Measurements from ENCODE around the gene ANO2. TPM values are rescaled to one million over a fixed set of nuclear protein-coding genes. Genes with fewer than 3 reads are reported as not detected.
"Not testable (repeated sequence)": the region's sequence is repeated elsewhere in the genome, so short reads cannot be mapped to it uniquely, and the experiment has no call there.

Gene ANO2
- total RNA-seq, 4 donors from 2014 or later: 1.4 to 3.3 (median 2.7) TPM; not detected in 1

DNA sequence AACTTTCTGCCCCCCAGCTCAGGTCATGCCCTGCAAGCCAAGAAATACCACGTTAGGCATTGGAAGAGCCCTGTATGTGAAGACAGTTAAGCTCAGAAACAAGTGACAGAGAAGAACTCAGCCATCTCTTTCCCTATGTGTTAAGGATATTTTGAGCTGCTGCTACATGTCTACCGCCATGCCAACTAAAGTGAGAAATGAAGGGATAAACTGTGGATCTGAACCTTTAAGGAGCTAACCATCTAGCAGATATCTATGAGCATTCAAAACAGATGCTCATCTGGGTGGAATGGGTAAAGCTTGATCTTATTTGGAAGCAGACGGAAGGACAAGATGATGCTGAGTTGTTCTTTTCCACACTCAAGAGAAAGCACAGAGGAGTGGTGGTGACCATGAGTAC is 262.5 kb downstream of the ANO2 start:
- H3K36me3 ChIP-seq: no peaks in the 10 kb centered on the region
- TF ChIP-seq CTCF (IDR thresholded peaks at IDR 0.05): no peak
- no peak for TF ChIP-seq POLR2AphosphoS5 (IDR thresholded peaks at IDR 0.05)
- no peak for TF ChIP-seq POLR2A (IDR thresholded peaks at IDR 0.05)
- TF ChIP-seq EP300 (IDR thresholded peaks at IDR 0.05; ENCODE audit: low read depth): no peak
- H3K27ac ChIP-seq: no peak overlapping the region
- H3K27me3 ChIP-seq: no peaks in the 10 kb centered on the region
- no peaks in the 10 kb centered on the region for H3K9me3 ChIP-seq
- intact Hi-C loops (cut with DNase I; ENCODE audit: low total_unique reads) (no loop called here), in situ Hi-C loops (cut with MboI; ENCODE audit: low pct_ligation_motif_present in 1 of 4, low pct_unique_long_range_greater_than_20kb in 1 of 4, low sequenced_read_pairs in 3 of 4) (no loop called here)
- WGBS, 2 donors (ENCODE audit: low coverage in 1 of 2): 82 to 100% methylated on average over 2 to 3 of the region's 3 CpGs
- H3K4me3 ChIP-seq: no peak overlapping the region
- H3K4me1 ChIP-seq: no peaks in the 10 kb centered on the region
- DNase-seq: no peak

DNA sequence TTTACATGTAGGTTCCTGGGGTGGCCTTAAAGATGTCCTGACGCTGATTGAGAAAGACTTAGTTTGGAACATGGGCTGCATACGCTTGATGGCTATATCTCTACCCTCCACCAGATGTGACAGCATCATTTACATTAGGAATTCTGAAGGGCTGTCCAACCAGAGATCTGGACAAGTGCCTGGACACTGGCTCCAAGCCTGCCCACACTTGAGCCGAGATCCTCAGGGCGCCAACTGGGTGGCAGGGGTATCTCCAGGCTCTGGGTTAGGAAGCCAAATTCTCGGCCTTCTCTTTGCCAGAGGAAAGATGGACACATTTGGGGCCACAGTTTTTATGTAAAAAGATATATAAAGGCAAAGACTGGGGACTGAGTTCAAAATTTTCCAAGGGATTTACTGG is 266.9 kb downstream of the ANO2 start:
- no peaks in the 10 kb centered on the region for H3K27me3 ChIP-seq
- H3K27ac ChIP-seq: no peak overlapping the region
- H3K4me1 ChIP-seq: no peaks in the 10 kb centered on the region
- DNase-seq: no peak
- in situ Hi-C loops (cut with MboI; ENCODE audit: low pct_ligation_motif_present in 1 of 4, low pct_unique_long_range_greater_than_20kb in 1 of 4, low sequenced_read_pairs in 3 of 4): no loop called here
- H3K36me3 ChIP-seq: no peaks in the 10 kb centered on the region
- WGBS, 2 donors (ENCODE audit: low coverage in 1 of 2): 62 to 85% methylated on average over 5 of the region's 5 CpGs
- no peak overlapping the region for H3K4me3 ChIP-seq
- no peaks in the 10 kb centered on the region for H3K9me3 ChIP-seq
- TF ChIP-seq POLR2A (IDR thresholded peaks at IDR 0.05) (no peak), CTCF (IDR thresholded peaks at IDR 0.05) (no peak), EP300 (IDR thresholded peaks at IDR 0.05; ENCODE audit: low read depth) (no peak), POLR2AphosphoS5 (IDR thresholded peaks at IDR 0.05) (no peak)
- intact Hi-C loops (cut with DNase I; ENCODE audit: low total_unique reads): no loop called here

DNA sequence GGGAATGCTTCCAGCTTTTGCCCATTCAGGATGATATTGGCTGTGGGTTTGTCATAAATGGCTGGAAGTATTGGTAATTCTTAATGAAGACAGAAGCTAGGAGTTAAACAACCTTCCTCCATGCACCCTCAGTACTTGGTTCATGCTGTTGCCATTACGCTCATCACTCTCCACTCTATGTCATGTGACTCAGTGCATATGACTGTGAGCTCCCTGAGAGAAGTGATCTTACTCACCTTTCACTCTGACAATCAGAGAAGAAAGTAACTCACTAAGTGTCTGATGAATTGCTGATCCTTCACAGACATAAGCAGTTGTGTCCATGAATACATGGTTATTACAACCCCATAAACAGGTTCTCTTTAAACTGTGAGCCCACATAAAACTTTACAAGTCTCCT is 275.4 kb downstream of the ANO2 start:
- H3K27ac ChIP-seq; H3K9me3 ChIP-seq; H3K4me3 ChIP-seq; H3K4me1 ChIP-seq; H3K36me3 ChIP-seq; DNase-seq; intact Hi-C loops (cut with DNase I; ENCODE audit: low total_unique reads); H3K27me3 ChIP-seq; in situ Hi-C loops (cut with MboI; ENCODE audit: low pct_ligation_motif_present in 1 of 4, low pct_unique_long_range_greater_than_20kb in 1 of 4, low sequenced_read_pairs in 3 of 4): not testable (repeated sequence)
- WGBS, 2 donors (ENCODE audit: low coverage in 1 of 2): 58 to 100% methylated on average over 1 of the region's 1 CpG

DNA sequence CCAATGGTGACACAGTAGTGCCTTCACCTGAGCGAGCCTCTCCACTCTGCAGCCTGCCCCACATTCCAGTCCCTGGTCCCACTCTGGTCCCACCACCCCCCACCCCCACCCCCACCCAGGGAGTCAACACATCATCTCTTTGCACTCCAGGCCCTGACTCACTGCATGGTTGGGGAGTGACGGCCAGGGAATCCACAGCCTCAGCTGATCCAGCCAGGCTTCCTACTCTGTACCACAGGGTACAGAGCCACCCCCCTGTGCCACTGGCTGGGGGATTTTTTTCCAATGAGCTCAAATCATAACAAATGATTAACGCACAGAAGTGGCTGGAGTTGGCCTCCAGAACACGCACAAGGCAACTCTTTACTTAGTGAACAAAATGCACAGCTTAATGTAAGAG is 279.4 kb downstream of the ANO2 start:
- H3K36me3 ChIP-seq: no peaks in the 10 kb centered on the region

More for the DNA sequence above, 279.4 kb downstream of the ANO2 start:
- Histone ChIP-seq H3K27me3 (no peaks in the 10 kb centered on the region), H3K4me1 (no peaks in the 10 kb centered on the region), H3K27ac (no peak overlapping the region), H3K9me3 (no peaks in the 10 kb centered on the region), H3K4me3 (no peak overlapping the region)
- DNase-seq: no peak
- intact Hi-C loops (cut with DNase I; ENCODE audit: low total_unique reads): no loop called here
- in situ Hi-C loops (cut with MboI; ENCODE audit: low pct_ligation_motif_present in 1 of 4, low pct_unique_long_range_greater_than_20kb in 1 of 4, low sequenced_read_pairs in 3 of 4): no loop called here
- no peak for TF ChIP-seq POLR2AphosphoS5 (IDR thresholded peaks at IDR 0.05)
- no peak for TF ChIP-seq POLR2A (IDR thresholded peaks at IDR 0.05)
- no peak for TF ChIP-seq CTCF (IDR thresholded peaks at IDR 0.05)
- no peak for TF ChIP-seq EP300 (IDR thresholded peaks at IDR 0.05; ENCODE audit: low read depth)
- WGBS, 2 donors (ENCODE audit: low coverage in 1 of 2): 88% methylated on average over 3 of the region's 4 CpGs; no CpG with 5 or more reads in 1 of the 2 donors

Data from transverse colon (tissue), 4 donors.